Hematopoietic multipotent progenitor cell treated with erythropoietin and hydrocortisone succinate and interleukin-3 and kit ligand, for 15 days (in vitro differentiated cells): ENCODE measurements around the gene BST2.

Source experiments
- DNase-seq: peaks from one replicate; pipeline ENCODE4 v3.0.0-alpha.2; 2015; ENCODE audit warnings: low spot score

Gene BST2

GRCh38 chr19:17405250-17406045 lies at the start of gene BST2:
Gene BST2 (minus strand): TSS chr19:17405630. CDS start chr19:17405575, 55 bp downstream.
- peak; percentile 71 for DNase-seq

- DNase-seq: no peak
Measured at GRCh38 chr19:17454576-17455071, 49.2 kb upstream of the BST2 start.

- DNase-seq: no peak
Measured at GRCh38 chr19:17451820-17452219, 46.4 kb upstream of the BST2 start.

- peak; percentile 24 for DNase-seq
Measured at GRCh38 chr19:17450264-17451075, 45.0 kb upstream of the BST2 start.

- peak; percentile 16 for DNase-seq
Measured at GRCh38 chr19:17448131-17448967, 42.9 kb upstream of the BST2 start, which contains the start of gene TMEM221. Gene TMEM221 (minus strand): TSS chr19:17448668. CDS start chr19:17448462, 206 bp downstream.

- no peak for DNase-seq
Measured at GRCh38 chr19:17447704-17448130, 42.3 kb upstream of the BST2 start.

GRCh38 chr19:17445526-17446165 lies 40.2 kb upstream of the BST2 start:
- DNase-seq: no peak

- DNase-seq: no peak
Measured at GRCh38 chr19:17441241-17442021, 36.0 kb upstream of the BST2 start.

- DNase-seq: no peak
Measured at GRCh38 chr19:17436874-17437267, 31.4 kb upstream of the BST2 start.

GRCh38 chr19:17436094-17436873 lies 30.9 kb upstream of the BST2 start:
- DNase-seq: no peak

GRCh38 chr19:17435218-17435617 lies 29.8 kb upstream of the BST2 start:
- no peak for DNase-seq

- DNase-seq: no peak
Measured at GRCh38 chr19:17431417-17431816, 26.0 kb upstream of the BST2 start.

- DNase-seq: no peak
Measured at GRCh38 chr19:17429641-17430113, 24.2 kb upstream of the BST2 start.

GRCh38 chr19:17424743-17425365 lies 19.4 kb upstream of the BST2 start:
- no peak for DNase-seq

- DNase-seq: no peak
Measured at GRCh38 chr19:17423429-17424208, 18.2 kb upstream of the BST2 start.

GRCh38 chr19:17421942-17422341 lies 16.5 kb upstream of the BST2 start:
- no peak for DNase-seq

- peak; percentile 36 for DNase-seq
Measured at GRCh38 chr19:17420475-17420924, 15.1 kb upstream of the BST2 start.
